ENCODE data around the gene PSORS1C2.

- TF ChIP-seq EZH2phosphoT487 (IDR thresholded peaks at IDR 0.05; ENCODE audit: insufficient read depth, low read depth): no peak
- TF ChIP-seq EZH2 (IDR thresholded peaks at IDR 0.05; ENCODE audit: insufficient read depth, poor library complexity, severe bottlenecking): no peak
These were observed 31.8 kb downstream of the PSORS1C2 start for GRCh38 chr6:31107052-31107451.

All from GM23248 (cell line).